Cardiac septum (tissue), 1 donor: ENCODE results near the gene RAB3IP. TPM values are rescaled to one million over a fixed set of nuclear protein-coding genes. Genes with fewer than 3 reads are reported as not detected.
"Not testable (repeated sequence)": the region's sequence is repeated elsewhere in the genome, so short reads cannot be mapped to it uniquely, and the experiment has no call there.

ENCODE experiments used
- DNase-seq: peaks from one replicate; pipeline ENCODE4 v3.0.0-alpha.2; 2020; ENCODE audit warnings: low spot score
- intact Hi-C: fragments of 100-400 bp; cut with DNase I; formaldehyde crosslinking; loops from one replicate; pipeline ENCODE4 v1.14.0; 2022
- total RNA-seq: library from RNA; stranded (reverse); fragmentation: NEBNext Ultra II Directional; extraction: Animal tissue kit (Norgen Biotek cat#: 25700); gene quantifications from one replicate; pipeline ENCODE4 v1.2.1, GENCODE V29; 2021
- donor health status: DM: no; HTN: no; CAD: no.

RAB3IP gene
- total RNA-seq, 1 donor from 2014 or later: 30.3 TPM

DNA sequence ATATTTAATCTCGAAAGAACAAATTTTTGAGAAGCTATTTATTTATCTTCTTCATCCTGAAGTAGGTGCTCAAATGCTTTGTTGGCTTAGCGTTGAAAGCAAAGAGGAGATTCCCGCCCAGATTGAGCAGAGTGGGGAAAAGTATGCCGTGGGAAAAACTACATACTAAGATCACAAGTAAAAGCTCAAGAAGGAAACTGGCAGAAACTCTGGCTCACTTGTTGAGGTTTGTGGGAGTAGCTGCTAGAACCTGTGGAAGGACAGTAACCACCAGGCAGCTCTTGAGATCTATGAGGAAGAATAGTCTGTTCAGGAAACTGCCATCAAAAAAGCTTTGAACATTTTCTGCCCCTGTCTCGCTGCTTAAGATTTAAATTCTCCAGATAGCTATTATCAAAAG is 90.2 kb downstream of the RAB3IP start:
- no peak for DNase-seq
- intact Hi-C loops: no loop called here

- intact Hi-C loops: no loop called here
- DNase-seq: no peak
Measured at GRCh38 chr12:69833696-69834095, 95.0 kb downstream of the RAB3IP start.

GRCh38 chr12:69834147-69834546 is 95.5 kb downstream of the RAB3IP start:
- no peak for DNase-seq

GRCh38 chr12:69834576-69834975 is 95.9 kb downstream of the RAB3IP start:
- intact Hi-C loops: no loop called here

More at GRCh38 chr12:69834147-69834546, 95.5 kb downstream of the RAB3IP start:
- intact Hi-C loops: no loop called here

GRCh38 chr12:69835081-69835480 is 96.4 kb downstream of the RAB3IP start:
- intact Hi-C loops: no loop called here
- DNase-seq: no peak

More at GRCh38 chr12:69834576-69834975, 95.9 kb downstream of the RAB3IP start:
- DNase-seq: no peak

GRCh38 chr12:69836015-69836414 is 97.4 kb downstream of the RAB3IP start:
- no peak for DNase-seq
- intact Hi-C loops: no loop called here

- intact Hi-C loops: no loop called here
- no peak for DNase-seq
Measured at GRCh38 chr12:69837191-69837590, 98.5 kb downstream of the RAB3IP start.

- intact Hi-C loops: no loop called here
Measured at GRCh38 chr12:69837657-69838415, 99.2 kb downstream of the RAB3IP start.

GRCh38 chr12:69840727-69841126 is 102.1 kb downstream of the RAB3IP start:
- no peak for DNase-seq
- intact Hi-C loops: no loop called here

More at GRCh38 chr12:69837657-69838415, 99.2 kb downstream of the RAB3IP start:
- DNase-seq: no peak

DNA sequence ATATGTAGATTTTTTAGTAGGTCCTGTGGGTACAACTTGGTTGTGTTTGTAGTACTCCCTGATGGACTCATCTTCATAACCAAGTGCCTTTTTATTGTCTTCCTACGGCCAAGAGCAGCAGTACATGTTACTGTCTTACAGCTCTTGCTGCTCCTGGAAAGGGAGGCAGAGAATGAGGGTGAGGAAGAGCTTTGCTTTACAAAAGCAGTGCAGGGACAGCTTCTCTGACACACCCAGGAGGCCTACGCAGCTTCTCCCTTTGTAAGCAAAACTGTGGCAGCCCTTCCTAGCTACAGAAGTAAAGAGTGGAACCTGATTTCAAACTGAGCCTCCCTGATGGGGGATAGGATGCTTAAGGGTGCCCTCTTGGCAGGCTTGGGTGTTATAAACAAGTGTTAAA is 104.9 kb downstream of the RAB3IP start:
- DNase-seq: no peak
- intact Hi-C loops: no loop called here

GRCh38 chr12:69844416-69844815 is 105.8 kb downstream of the RAB3IP start:
- DNase-seq: no peak
- intact Hi-C loops: no loop called here

GRCh38 chr12:69844836-69845235 is 106.2 kb downstream of the RAB3IP start:
- intact Hi-C loops: no loop called here
- no peak for DNase-seq

GRCh38 chr12:69846976-69847375 is 108.3 kb downstream of the RAB3IP start:
- intact Hi-C loops: no loop called here
- DNase-seq: no peak

- no peak for DNase-seq
- intact Hi-C loops: no loop called here
Measured at GRCh38 chr12:69851976-69852375, 113.3 kb downstream of the RAB3IP start.

GRCh38 chr12:69853176-69853961 is 114.7 kb downstream of the RAB3IP start:
- DNase-seq, intact Hi-C loops: not testable (repeated sequence)

- no peak for DNase-seq
- intact Hi-C loops: no loop called here
Measured at GRCh38 chr12:69866698-69867097, 128.0 kb downstream of the RAB3IP start.

GRCh38 chr12:69868695-69869094 is 130.0 kb downstream of the RAB3IP start:
- intact Hi-C loops: no loop called here
- no peak for DNase-seq

- no peak for DNase-seq
- intact Hi-C loops: no loop called here
Measured at GRCh38 chr12:69872804-69873203, 134.1 kb downstream of the RAB3IP start.
